Ectodermal cell (in vitro differentiated cells): ENCODE results near the gene MEMO1.
"Not testable (repeated sequence)": the region's sequence is repeated elsewhere in the genome, so short reads cannot be mapped to it uniquely, and the experiment has no call there.

Source experiments
- H3K27ac ChIP-seq: 2 replicates; pipeline ENCODE4 v1.7.0; 2013; ENCODE audit warnings: mild to moderate bottlenecking, low read depth, low read length; ENCODE audit not compliant: insufficient read depth, poor library complexity, severe bottlenecking
- H3K27me3 ChIP-seq: 2 replicates; pipeline ENCODE4 v1.7.0; 2013; ENCODE audit warnings: mild to moderate bottlenecking, low read length; ENCODE audit not compliant: insufficient read depth, control insufficient read depth, poor library complexity, severe bottlenecking
- H3K36me3 ChIP-seq: one replicate; pipeline ENCODE4 v1.7.0; 2013; ENCODE audit warnings: low read length; ENCODE audit not compliant: control insufficient read depth, insufficient read depth
- H3K4me1 ChIP-seq: one replicate; pipeline ENCODE4 v1.7.0; 2013; ENCODE audit warnings: low read length; ENCODE audit not compliant: control insufficient read depth, insufficient read depth
- H3K4me3 ChIP-seq: 2 replicates; pipeline ENCODE4 v1.7.0; 2013; ENCODE audit warnings: low read depth, low read length, control low read depth; ENCODE audit not compliant: insufficient read depth
- H3K9me3 ChIP-seq: 2 replicates; pipeline ENCODE4 v1.7.0; 2013; ENCODE audit warnings: mild to moderate bottlenecking, low read length, moderate library complexity; ENCODE audit not compliant: control insufficient read depth
- WGBS, 2 experiments: methylation state at CpG; one replicate each; pipeline ENCODE4 v1.1.7; 2013; ENCODE audit warnings: missing lambda C conversion rate in 2 of 2; 5-methylcytosine and 5-hydroxymethylcytosine counted together

MEMO1 gene

DNA sequence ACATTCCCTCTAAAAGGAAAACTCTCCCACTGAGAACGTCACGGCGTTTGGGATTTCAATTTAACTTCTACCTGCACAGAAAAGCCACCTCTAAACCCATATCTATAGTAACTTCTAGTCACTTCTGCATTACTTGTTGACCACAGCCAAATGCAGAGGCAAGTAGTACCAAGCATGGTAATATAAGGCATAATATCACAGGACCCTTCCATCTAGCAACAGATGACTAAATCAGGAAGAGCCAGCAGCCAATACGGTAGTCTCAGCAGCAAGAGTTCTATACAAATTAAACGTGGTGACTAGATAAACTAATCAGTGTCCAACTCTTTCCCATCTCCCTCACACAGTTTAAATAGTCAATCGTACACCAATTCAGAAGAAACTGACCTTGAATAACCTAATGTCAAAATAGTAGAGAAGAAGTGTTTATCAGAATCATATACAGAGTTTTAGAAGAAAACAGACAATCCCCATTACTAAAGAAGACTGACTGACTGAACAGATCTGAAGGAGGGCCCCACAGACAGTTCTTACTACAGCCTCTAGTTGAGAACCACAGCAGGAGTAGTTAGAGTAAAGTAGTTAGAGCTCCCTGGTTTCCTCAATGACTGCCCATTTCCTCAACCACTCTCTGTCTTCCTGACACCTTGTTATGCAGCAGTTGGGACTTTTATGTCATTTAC, 30.0 kb downstream of the MEMO1 start:
- no peaks in the 10 kb centered on the region for H3K27me3 ChIP-seq
- no peaks in the 10 kb centered on the region for H3K9me3 ChIP-seq
- H3K4me3 ChIP-seq: no peak overlapping the region
- WGBS, 2 experiments: 91 to 95% methylated on average over 5 to 6 of the region's 6 CpGs
- no peaks in the 10 kb centered on the region for H3K36me3 ChIP-seq
- no peaks in the 10 kb centered on the region for H3K4me1 ChIP-seq
- no peak overlapping the region for H3K27ac ChIP-seq

DNA sequence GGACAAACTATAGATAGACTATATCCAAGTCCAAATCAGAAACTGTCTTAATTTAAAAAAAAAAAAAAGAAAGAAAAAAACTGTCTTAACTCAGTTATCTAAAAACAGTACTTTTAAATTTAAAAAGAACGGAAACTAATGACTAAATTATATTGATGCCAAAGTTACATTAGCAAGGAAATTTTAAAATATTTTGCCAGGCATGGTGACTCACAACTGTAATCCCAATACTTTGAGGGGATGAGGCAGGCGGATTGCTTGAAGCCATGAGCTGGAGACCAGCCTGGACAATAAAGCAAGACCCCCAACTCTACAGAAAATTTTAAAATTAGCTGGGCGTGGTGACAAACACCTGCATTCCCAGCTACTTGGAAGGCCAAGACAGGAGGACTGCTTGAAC, 30.9 kb downstream of the MEMO1 start:
- H3K9me3 ChIP-seq: no peaks in the 10 kb centered on the region
- no peaks in the 10 kb centered on the region for H3K27me3 ChIP-seq
- H3K4me1 ChIP-seq: no peaks in the 10 kb centered on the region
- 97% methylated on average over 3 of the region's 3 CpGs for WGBS, 2 experiments
- H3K4me3 ChIP-seq: no peak overlapping the region
- H3K36me3 ChIP-seq: no peaks in the 10 kb centered on the region
- no peak overlapping the region for H3K27ac ChIP-seq

DNA sequence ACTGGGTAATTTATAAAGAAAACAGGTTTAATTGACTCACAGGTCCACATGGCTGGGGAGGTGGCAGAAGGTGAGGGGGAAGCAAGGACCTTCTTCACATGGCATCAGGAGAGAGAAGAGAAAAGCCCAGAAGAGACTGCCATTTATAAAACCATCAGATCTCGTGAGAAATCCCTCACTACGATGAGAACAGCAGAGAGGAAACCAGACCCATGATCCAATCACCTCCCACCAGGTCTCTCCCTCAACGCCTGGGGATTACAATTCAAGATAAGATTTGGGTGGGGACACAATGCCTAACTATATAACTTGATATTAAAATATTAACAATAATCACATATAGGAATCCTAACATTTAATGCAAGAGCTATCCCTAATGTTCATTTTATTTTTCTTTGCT, 31.8 kb downstream of the MEMO1 start:
- H3K27ac ChIP-seq: no peak overlapping the region
- H3K4me1 ChIP-seq: no peaks in the 10 kb centered on the region
- no peaks in the 10 kb centered on the region for H3K9me3 ChIP-seq
- H3K4me3 ChIP-seq: no peak overlapping the region
- no peaks in the 10 kb centered on the region for H3K27me3 ChIP-seq
- no peaks in the 10 kb centered on the region for H3K36me3 ChIP-seq
- WGBS, 2 experiments: 81 to 100% methylated on average over 2 of the region's 3 CpGs

DNA sequence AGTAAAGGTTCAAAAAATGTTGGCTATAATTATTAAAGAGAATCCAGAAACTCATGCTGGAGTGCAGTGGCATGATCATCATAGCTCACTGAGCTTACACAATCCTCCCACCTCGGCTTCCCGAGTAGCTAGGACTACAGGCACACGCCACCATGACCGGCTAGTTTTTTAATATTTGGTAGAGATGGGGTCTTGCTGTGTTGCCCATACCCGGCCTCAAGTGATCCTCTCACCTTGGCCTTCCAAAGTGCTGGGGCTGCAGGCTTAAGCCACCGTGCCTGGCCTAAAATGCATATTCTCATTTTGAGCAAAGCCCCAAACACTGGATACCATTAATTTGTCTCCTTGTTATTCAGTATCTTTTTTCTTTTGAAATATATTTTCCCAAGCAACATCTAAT, 32.4 kb downstream of the MEMO1 start:
- Histone ChIP-seq H3K4me1 (no peaks in the 10 kb centered on the region), H3K27ac (no peak overlapping the region), H3K9me3 (no peaks in the 10 kb centered on the region), H3K4me3 (no peak overlapping the region), H3K27me3 (no peaks in the 10 kb centered on the region), H3K36me3 (no peaks in the 10 kb centered on the region)
- WGBS, 2 experiments: 93 to 95% methylated on average over 6 of the region's 6 CpGs

DNA sequence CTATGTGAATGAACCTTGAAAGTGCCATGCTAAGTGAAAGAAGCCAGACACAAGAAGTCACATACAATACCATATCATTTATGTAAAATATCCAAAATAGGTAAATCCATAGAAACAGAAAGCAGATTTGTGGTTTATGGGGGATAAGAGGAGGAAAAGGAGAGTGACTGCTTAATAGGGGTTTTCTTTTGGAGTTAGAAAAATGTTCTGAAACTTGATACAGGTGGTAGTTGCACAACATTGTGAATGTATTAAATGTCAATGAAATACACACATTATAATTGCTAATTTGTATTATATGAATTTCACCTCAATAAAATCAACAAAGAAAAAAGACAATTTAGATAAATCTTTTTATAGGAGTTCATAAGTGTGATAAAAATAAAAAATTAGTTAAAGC, 37.1 kb downstream of the MEMO1 start:
- Histone ChIP-seq H3K27me3 (no peaks in the 10 kb centered on the region), H3K9me3 (no peaks in the 10 kb centered on the region), H3K4me1 (no peaks in the 10 kb centered on the region), H3K36me3 (no peaks in the 10 kb centered on the region), H3K4me3 (no peak overlapping the region), H3K27ac (no peak overlapping the region)

DNA sequence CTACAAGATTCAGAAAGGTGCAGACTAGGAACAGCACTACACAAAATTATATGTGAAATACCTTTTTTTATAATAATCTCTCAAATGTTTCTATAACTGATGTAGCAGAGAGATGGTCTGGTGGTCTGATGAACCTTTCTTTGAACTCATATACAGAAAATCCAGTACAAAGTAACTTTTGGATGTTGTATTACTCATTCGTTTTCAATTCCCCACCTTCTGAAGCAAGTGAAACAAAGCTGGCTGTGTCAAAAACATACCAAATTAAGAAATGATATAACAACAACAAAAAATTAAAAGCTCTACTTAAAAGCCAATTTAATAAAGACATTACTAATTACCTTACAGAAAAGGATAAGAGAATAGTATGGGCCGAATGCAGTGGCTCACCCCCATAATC, 38.7 kb downstream of the MEMO1 start:
- no peak overlapping the region for H3K4me3 ChIP-seq
- no peaks in the 10 kb centered on the region for H3K9me3 ChIP-seq
- H3K4me1 ChIP-seq: no peaks in the 10 kb centered on the region
- WGBS, 2 experiments: 93 to 100% methylated on average over 2 of the region's 2 CpGs
- no peak overlapping the region for H3K27ac ChIP-seq
- no peaks in the 10 kb centered on the region for H3K36me3 ChIP-seq
- H3K27me3 ChIP-seq: no peaks in the 10 kb centered on the region

DNA sequence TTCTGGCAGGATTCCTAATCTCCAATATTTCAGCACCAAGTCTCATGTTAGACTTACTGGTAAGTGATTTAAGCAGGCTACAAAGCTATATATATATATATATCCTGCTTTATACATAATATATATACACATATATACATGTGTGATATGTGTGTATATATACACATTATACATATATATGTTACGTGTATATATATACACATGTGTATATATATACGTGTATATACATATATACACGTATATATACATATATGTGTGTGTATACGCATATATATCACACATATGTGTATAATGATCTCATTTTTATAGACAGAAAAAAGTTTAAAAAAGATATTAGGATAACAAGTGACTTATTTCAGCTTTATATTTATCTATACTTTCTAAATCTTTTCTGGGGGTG, 41.6 kb downstream of the MEMO1 start:
- no peaks in the 10 kb centered on the region for H3K27me3 ChIP-seq
- H3K36me3 ChIP-seq: no peaks in the 10 kb centered on the region
- H3K9me3 ChIP-seq: no peaks in the 10 kb centered on the region
- H3K4me1 ChIP-seq: no peaks in the 10 kb centered on the region
- WGBS, 2 experiments: no CpG with 5 or more reads among the region's 4 CpGs
- H3K4me3 ChIP-seq: no peak overlapping the region
- no peak overlapping the region for H3K27ac ChIP-seq

DNA sequence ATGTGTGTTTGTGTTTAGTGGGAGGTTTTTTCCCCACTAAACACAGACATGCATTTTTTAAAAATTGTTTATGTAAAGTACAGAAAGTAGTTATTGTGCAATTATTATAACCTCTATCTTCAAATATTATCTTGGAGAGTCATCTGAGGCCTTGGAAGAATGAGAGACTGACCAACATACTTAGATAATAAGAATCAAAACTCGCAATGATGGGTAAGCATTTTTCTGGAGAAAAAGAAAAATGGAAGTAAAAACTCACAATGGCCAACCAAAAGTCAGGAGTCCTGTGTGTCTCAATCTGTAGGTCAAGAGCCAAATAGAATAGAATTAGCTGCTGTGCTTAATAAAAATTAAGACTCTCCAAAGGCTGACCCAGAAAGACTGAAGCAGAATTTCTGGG, 43.0 kb downstream of the MEMO1 start:
- H3K27me3 ChIP-seq: no peaks in the 10 kb centered on the region
- no peaks in the 10 kb centered on the region for H3K36me3 ChIP-seq
- H3K4me3 ChIP-seq: no peak overlapping the region
- no peak overlapping the region for H3K27ac ChIP-seq
- no peaks in the 10 kb centered on the region for H3K4me1 ChIP-seq
- 82 to 100% methylated on average over 1 of the region's 1 CpG for WGBS, 2 experiments
- no peaks in the 10 kb centered on the region for H3K9me3 ChIP-seq

DNA sequence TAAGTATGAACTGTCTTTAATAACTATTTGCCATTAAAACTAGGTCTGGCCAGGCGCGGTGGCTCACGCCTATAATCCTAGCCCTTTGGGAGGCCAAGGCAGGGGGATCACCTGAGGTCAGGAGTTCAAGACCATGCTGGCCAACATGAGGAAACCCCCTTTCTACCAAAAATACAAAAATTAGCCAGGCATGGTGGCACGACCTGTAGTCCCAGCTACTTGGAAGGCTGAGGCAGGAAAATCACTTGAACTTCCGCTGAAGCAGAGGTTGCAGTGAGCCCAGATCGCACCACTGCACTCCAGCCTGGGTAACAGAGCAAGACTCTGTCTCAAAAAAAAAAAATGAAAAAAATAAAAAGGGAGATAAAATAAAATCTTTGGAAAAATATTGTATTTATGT, 44.4 kb downstream of the MEMO1 start:
- not testable (repeated sequence) for H3K4me1 ChIP-seq, H3K27me3 ChIP-seq, H3K9me3 ChIP-seq, H3K27ac ChIP-seq, H3K36me3 ChIP-seq, H3K4me3 ChIP-seq
- WGBS, 2 experiments: 87 to 94% methylated on average over 6 of the region's 6 CpGs

DNA sequence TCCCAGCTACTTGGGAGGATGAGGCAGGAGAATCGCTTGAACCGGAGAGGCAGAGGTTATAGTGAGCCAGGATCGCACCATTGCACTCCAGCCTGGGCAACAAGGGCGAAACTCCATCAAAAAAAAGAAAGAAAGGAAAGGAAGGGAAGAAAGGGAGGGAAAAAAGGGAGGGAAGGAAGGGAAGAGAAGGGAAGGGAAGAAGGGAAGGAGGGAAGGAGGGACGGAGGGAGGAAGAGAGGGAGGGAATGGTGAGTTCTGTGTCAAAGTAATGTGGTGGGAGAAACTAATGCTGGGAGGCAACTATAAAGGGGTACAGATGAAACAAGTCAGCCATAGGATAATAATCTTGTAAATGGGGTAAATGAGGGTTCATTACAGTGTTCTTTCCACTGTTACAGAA, 45.7 kb downstream of the MEMO1 start:
- no peaks in the 10 kb centered on the region for H3K9me3 ChIP-seq
- H3K27me3 ChIP-seq: no peaks in the 10 kb centered on the region
- no peak overlapping the region for H3K27ac ChIP-seq
- H3K4me1 ChIP-seq: no peaks in the 10 kb centered on the region
- H3K4me3 ChIP-seq: no peak overlapping the region
- no peaks in the 10 kb centered on the region for H3K36me3 ChIP-seq
- WGBS, 2 experiments: 92 to 95% methylated on average over 5 of the region's 5 CpGs
